HG03139 (cell line): Measurements from ENCODE around the gene ZACN.
"Not testable (repeated sequence)": the region's sequence is repeated elsewhere in the genome, so short reads cannot be mapped to it uniquely, and the experiment has no call there.

Experiments used
- ATAC-seq: cut with Tn5 transposase; IDR thresholded peaks from one replicate; pipeline ENCODE4 v1.9.1; 2021; ENCODE audit not compliant: unreplicated experiment

Gene ZACN

GRCh38 chr17:76078860-76079534 is at the start of gene ZACN:
ZACN (plus strand) TSS chr17:76079182; CDS start chr17:76079265, 83 bp downstream.
- no peak for ATAC-seq

GRCh38 chr17:76032073-76032779 is 46.8 kb upstream of the ZACN start:
- no peak for ATAC-seq

GRCh38 chr17:76032780-76033108 is 46.2 kb upstream of the ZACN start:
- ATAC-seq = no peak

GRCh38 chr17:76033139-76033538 is 45.8 kb upstream of the ZACN start:
- no peak for ATAC-seq

GRCh38 chr17:76034428-76035350 is 44.3 kb upstream of the ZACN start:
- no peak for ATAC-seq

GRCh38 chr17:76036497-76037261 is 42.3 kb upstream of the ZACN start:
- no peak for ATAC-seq

GRCh38 chr17:76038050-76038449 is 40.9 kb upstream of the ZACN start:
- no peak for ATAC-seq

GRCh38 chr17:76039121-76039520 is 39.9 kb upstream of the ZACN start:
- no peak for ATAC-seq

GRCh38 chr17:76040376-76040775 is 38.6 kb upstream of the ZACN start:
- no peak for ATAC-seq

GRCh38 chr17:76042868-76043267 is 36.1 kb upstream of the ZACN start:
- ATAC-seq = not testable (repeated sequence)

GRCh38 chr17:76044475-76045007 is 34.4 kb upstream of the ZACN start:
- not testable (repeated sequence) for ATAC-seq

GRCh38 chr17:76046064-76046463 is 32.9 kb upstream of the ZACN start:
- no peak for ATAC-seq

- no peak for ATAC-seq
These were observed 30.9 kb upstream of the ZACN start for GRCh38 chr17:76048025-76048605.

- no peak for ATAC-seq
These were observed 30.3 kb upstream of the ZACN start for GRCh38 chr17:76048711-76049110.

- ATAC-seq = no peak
These were observed 29.7 kb upstream of the ZACN start for GRCh38 chr17:76049239-76049638.

GRCh38 chr17:76049836-76050537 is 29.0 kb upstream of the ZACN start:
- no peak for ATAC-seq

- no peak for ATAC-seq
These were observed 28.2 kb upstream of the ZACN start for GRCh38 chr17:76050538-76051467.

GRCh38 chr17:76051561-76051960 is 27.4 kb upstream of the ZACN start:
- no peak for ATAC-seq
